Mesenchymal stem cell (in vitro differentiated cells and primary cell): Measurements from ENCODE around the gene SIPA1L3.

Source experiments
- DNase-seq: peaks from one replicate; pipeline ENCODE4 v3.0.0-alpha.2; 2013
- H2AFZ ChIP-seq: one replicate; pipeline ENCODE4 v1.6.1; 2013; ENCODE audit warnings: low read depth, mild to moderate bottlenecking, control low read depth, inconsistent platforms, low read length, moderate library complexity
- H2AK5ac ChIP-seq: 2 replicates; pipeline ENCODE4 v1.6.1; 2013; ENCODE audit warnings: low read length, moderate library complexity, mild to moderate bottlenecking, inconsistent platforms; ENCODE audit not compliant: severe bottlenecking
- H2BK120ac ChIP-seq: one replicate; pipeline ENCODE4 v1.6.1; 2013; ENCODE audit warnings: low read depth, mild to moderate bottlenecking, inconsistent platforms, low read length, moderate library complexity
- H2BK12ac ChIP-seq, 2 experiments: one replicate each; pipeline ENCODE4 v1.6.1; 2013; ENCODE audit warnings: inconsistent platforms in 2 of 2, low read length in 2 of 2, mild to moderate bottlenecking in 2 of 2, moderate library complexity in 2 of 2, control low read depth in 1 of 2
- H2BK15ac ChIP-seq: one replicate; pipeline ENCODE4 v1.6.1; 2013; ENCODE audit warnings: mild to moderate bottlenecking, low read depth, inconsistent platforms; ENCODE audit not compliant: poor library complexity, severe bottlenecking
- H2BK5ac ChIP-seq: 2 replicates; pipeline ENCODE4 v1.6.1; 2013; ENCODE audit warnings: low read depth, mild to moderate bottlenecking, low read length, control low read depth, inconsistent platforms; ENCODE audit not compliant: poor library complexity, severe bottlenecking
- H3K14ac ChIP-seq, 2 experiments: one replicate each; pipeline ENCODE4 v1.6.1; 2013; ENCODE audit warnings: inconsistent platforms in 2 of 2, low read length in 2 of 2, control low read depth in 1 of 2, mild to moderate bottlenecking in 1 of 2, moderate library complexity in 1 of 2
- H3K18ac ChIP-seq, 2 experiments: one replicate each; pipeline ENCODE4 v1.6.1; 2013; ENCODE audit warnings: inconsistent platforms in 2 of 2, low read length in 2 of 2, control low read depth in 1 of 2, low read depth in 1 of 2, mild to moderate bottlenecking in 1 of 2
- H3K23ac ChIP-seq, 2 experiments: one replicate each; pipeline ENCODE4 v1.6.1; 2013; ENCODE audit warnings: inconsistent platforms in 2 of 2, low read length in 2 of 2, mild to moderate bottlenecking in 2 of 2, moderate library complexity in 2 of 2, control low read depth in 1 of 2
- H3K27ac ChIP-seq: 2 replicates; pipeline ENCODE4 v1.5.1; 2013; ENCODE audit warnings: mild to moderate bottlenecking, moderate library complexity, low read length, control low read depth, inconsistent platforms; ENCODE audit not compliant: poor library complexity, severe bottlenecking
- H3K27me3 ChIP-seq, 2 experiments: 2 replicates each; pipeline versions ENCODE4 v1.6.1 to v1.7.0; 2013; ENCODE audit warnings: low read length in 2 of 2, mild to moderate bottlenecking in 2 of 2, moderate library complexity in 2 of 2, control low read depth in 1 of 2, inconsistent platforms in 1 of 2; ENCODE audit not compliant: control insufficient read depth in 1 of 2, insufficient read depth in 1 of 2
- H3K36me3 ChIP-seq, 2 experiments: 2 replicates each; pipeline versions ENCODE4 v1.6.1 to v1.7.0; 2013; ENCODE audit warnings: low read length in 2 of 2, control low read depth in 1 of 2, inconsistent platforms in 1 of 2, low read depth in 1 of 2, mild to moderate bottlenecking in 1 of 2; ENCODE audit not compliant: insufficient read depth in 2 of 2, control insufficient read depth in 1 of 2
- H3K4ac ChIP-seq, 2 experiments: one replicate each; pipeline ENCODE4 v1.6.1; 2013; ENCODE audit warnings: inconsistent platforms in 2 of 2, low read length in 2 of 2, mild to moderate bottlenecking in 2 of 2, moderate library complexity in 2 of 2, control low read depth in 1 of 2, low read depth in 1 of 2
- H3K4me1 ChIP-seq: 2 replicates; pipeline ENCODE4 v1.6.1; 2013; ENCODE audit warnings: low read depth, low read length, control low read depth; ENCODE audit not compliant: control insufficient read depth, insufficient read depth
- H3K4me2 ChIP-seq: 2 replicates; pipeline ENCODE4 v1.6.1; 2013; ENCODE audit warnings: low read length, mild to moderate bottlenecking, inconsistent platforms; ENCODE audit not compliant: poor library complexity, severe bottlenecking
- H3K4me3 ChIP-seq, 2 experiments: 2 replicates each; pipeline versions ENCODE4 v1.5.1 to v1.7.0; 2013; ENCODE audit warnings: low read length in 2 of 2, mild to moderate bottlenecking in 2 of 2, control low read depth in 1 of 2, low read depth in 1 of 2; ENCODE audit not compliant: insufficient read depth in 1 of 2
- H3K79me1 ChIP-seq: replicated peaks from 2 replicates; pipeline ENCODE4 v1.6.1; 2013; ENCODE audit warnings: mild to moderate bottlenecking, control low read depth, low read length, inconsistent platforms; ENCODE audit not compliant: poor library complexity, severe bottlenecking
- H3K9ac ChIP-seq: 2 replicates; pipeline ENCODE4 v1.7.0; 2013; ENCODE audit warnings: mild to moderate bottlenecking, low read length, moderate library complexity
- H3K9me3 ChIP-seq: 2 replicates; pipeline ENCODE4 v1.7.0; 2013; ENCODE audit warnings: mild to moderate bottlenecking, low read length; ENCODE audit not compliant: control insufficient read depth
- H4K8ac ChIP-seq: one replicate; pipeline ENCODE4 v1.6.1; 2013; ENCODE audit warnings: inconsistent platforms, mild to moderate bottlenecking, low read length, moderate library complexity
- H4K91ac ChIP-seq: one replicate; pipeline ENCODE4 v1.6.1; 2013; ENCODE audit warnings: mild to moderate bottlenecking, low read length, inconsistent platforms
- WGBS: methylation state at CpG from one replicate; pipeline ENCODE4 v1.1.7; 2013; ENCODE audit warnings: mixed read lengths; 5-methylcytosine and 5-hydroxymethylcytosine counted together

SIPA1L3 gene

GRCh38 chr19:38030686-38031422 lies 123.8 kb downstream of the SIPA1L3 start:
- Histone ChIP-seq H3K27me3 (no peaks in the 10 kb centered on the region), H4K91ac (no peak overlapping the region), H3K18ac (no peak overlapping the region), H3K27ac (peak overlapping the region; percentile 99), H2BK120ac (no peak overlapping the region), H2BK5ac (no peak overlapping the region), H3K36me3 (peaks cover 11 to 12% of the 10 kb centered on the region in 2 experiments), H2AFZ (no peak overlapping the region), H2BK15ac (no peak overlapping the region), H4K8ac (no peak overlapping the region), H3K4me1 (peaks cover 31% of the 10 kb centered on the region), H3K4me3 (no peak overlapping the region), H3K9me3 (peaks cover 6% of the 10 kb centered on the region), H3K14ac (no peak overlapping the region), H3K4ac (no peak overlapping the region), H3K9ac (no peak overlapping the region), H2BK12ac (no peak overlapping the region), H3K23ac (no peak overlapping the region), H3K4me2 (no peak overlapping the region), H3K79me1 (peaks cover 21% of the 10 kb centered on the region), H2AK5ac (peak overlapping the region; percentile 96)
- DNase-seq = no peak
- whole genome bisulfite sequencing = 91% methylated on average over 9 of the region's 9 CpGs

- H4K8ac ChIP-seq = no peak overlapping the region
- H2BK12ac ChIP-seq = no peak overlapping the region
- no peak overlapping the region for H3K4me3 ChIP-seq
- no peak overlapping the region for H3K4me2 ChIP-seq
- peak overlapping the region; percentile 52 for H2AK5ac ChIP-seq
- no peaks in the 10 kb centered on the region for H3K27me3 ChIP-seq
- DNase-seq = no peak
- H3K79me1 ChIP-seq = peaks cover 15% of the 10 kb centered on the region
- no peak overlapping the region for H2AFZ ChIP-seq
- H2BK120ac ChIP-seq = no peak overlapping the region
- H3K9me3 ChIP-seq = peaks cover 6% of the 10 kb centered on the region
- H3K36me3 ChIP-seq = peaks cover 11 to 12% of the 10 kb centered on the region in 2 experiments
- H3K14ac ChIP-seq = no peak overlapping the region
- H3K9ac ChIP-seq = no peak overlapping the region
- 93% methylated on average over 2 of the region's 2 CpGs for WGBS
- no peak overlapping the region for H4K91ac ChIP-seq
- H3K27ac ChIP-seq = peak overlapping the region; percentile 99
- H3K18ac ChIP-seq = no peak overlapping the region
- H3K23ac ChIP-seq = no peak overlapping the region
- H3K4ac ChIP-seq = no peak overlapping the region
- peaks cover 36% of the 10 kb centered on the region for H3K4me1 ChIP-seq
- no peak overlapping the region for H2BK15ac ChIP-seq
- H2BK5ac ChIP-seq = no peak overlapping the region
Observed at GRCh38 chr19:38031423-38031770, 124.4 kb downstream of the SIPA1L3 start.

- peak overlapping the region; percentile 99 for H3K27ac ChIP-seq
Observed at GRCh38 chr19:38032151-38032550, 125.1 kb downstream of the SIPA1L3 start.

GRCh38 chr19:38032951-38033350 lies 125.9 kb downstream of the SIPA1L3 start:
- peaks cover 12% of the 10 kb centered on the region for H3K79me1 ChIP-seq
- H3K4me1 ChIP-seq = peaks cover 52% of the 10 kb centered on the region
- no peak overlapping the region for H2BK120ac ChIP-seq
- H3K4me3 ChIP-seq = no peak overlapping the region
- no peak overlapping the region for H3K18ac ChIP-seq
- no peak for DNase-seq
- H2BK12ac ChIP-seq = no peak overlapping the region
- no peak overlapping the region for H4K8ac ChIP-seq
- 99% methylated on average over 5 of the region's 5 CpGs for WGBS
- no peak overlapping the region for H2BK15ac ChIP-seq
- H3K4ac ChIP-seq = no peak overlapping the region
- peak overlapping the region; percentile 79 for H2BK5ac ChIP-seq
- peak overlapping the region; percentile 99 for H3K27ac ChIP-seq
- H3K9me3 ChIP-seq = peaks cover 6% of the 10 kb centered on the region
- H3K27me3 ChIP-seq = no peaks in the 10 kb centered on the region
- H2AFZ ChIP-seq = no peak overlapping the region
- no peak overlapping the region for H3K4me2 ChIP-seq
- peaks cover 11 to 16% of the 10 kb centered on the region in 2 experiments for H3K36me3 ChIP-seq
- no peak overlapping the region for H3K9ac ChIP-seq
- H3K14ac ChIP-seq = no peak overlapping the region
- no peak overlapping the region for H4K91ac ChIP-seq
- H3K23ac ChIP-seq = no peak overlapping the region
- peak overlapping the region; percentile 73 for H2AK5ac ChIP-seq

More at GRCh38 chr19:38032151-38032550, 125.1 kb downstream of the SIPA1L3 start:
- no peak overlapping the region for H3K14ac ChIP-seq
- no peak overlapping the region for H3K23ac ChIP-seq
- H3K79me1 ChIP-seq = peaks cover 14% of the 10 kb centered on the region
- DNase-seq = no peak
- H3K9me3 ChIP-seq = peaks cover 6% of the 10 kb centered on the region
- H3K27me3 ChIP-seq = no peaks in the 10 kb centered on the region
- peaks cover 44% of the 10 kb centered on the region for H3K4me1 ChIP-seq
- no peak overlapping the region for H3K4me3 ChIP-seq
- no peak overlapping the region for H3K18ac ChIP-seq
- 70% methylated on average over 3 of the region's 4 CpGs for WGBS
- H2BK15ac ChIP-seq = no peak overlapping the region
- no peak overlapping the region for H2BK12ac ChIP-seq
- no peak overlapping the region for H2BK120ac ChIP-seq
- H2AFZ ChIP-seq = no peak overlapping the region
- H2AK5ac ChIP-seq = peak overlapping the region; percentile 73
- no peak overlapping the region for H3K4ac ChIP-seq
- H3K36me3 ChIP-seq = peaks cover 11 to 12% of the 10 kb centered on the region in 2 experiments
- H3K4me2 ChIP-seq = no peak overlapping the region
- no peak overlapping the region for H4K91ac ChIP-seq
- H3K9ac ChIP-seq = peak overlapping the region; percentile 1
- no peak overlapping the region for H4K8ac ChIP-seq
- H2BK5ac ChIP-seq = peak overlapping the region; percentile 73
